ENCODE measurements around the gene MSTN. TPM values are rescaled to one million over a fixed set of nuclear protein-coding genes. Genes with fewer than 3 reads are reported as not detected.

Gene MSTN
- total RNA-seq (2021) (not detected in 3 replicates), Bru-seq, nascent RNA (percentile 6 among the genes with signal in this experiment)
- long read RNA-seq, experiment 1 = 0 reads
- long read RNA-seq, experiment 2 = 0 reads
- long read RNA-seq, experiment 3 = 0 reads

GRCh38 chr2:190062601-190063000 lies at the start of gene MSTN:
Gene MSTN (minus strand): TSS chr2:190062729. CDS start chr2:190062596, 133 bp downstream.
- Mint-ChIP-seq H3K4me1 (no peaks in the 10 kb centered on the region), H3K27ac (no peak within 1 kb of the TSS), H3K27me3 (ENCODE audit: low read depth) (no peaks in the 10 kb centered on the region), H3K9me3 (no peaks in the 10 kb centered on the region), H3K4me3 (no peak within 1 kb of the TSS), H3K36me3 (no peaks in the 10 kb centered on the region)
- DNase-seq (ENCODE audit: low spot score) (no peak), ATAC-seq (no peak)
- ChIA-PET POLR2A (no interaction called here), CTCF (no interaction called here)
- TF ChIP-seq FOXJ3 (CRISPR knock-in tag; IDR thresholded peaks at IDR 0.05; ENCODE audit: borderline replicate concordance) (no peak), IRF2 (CRISPR knock-in tag; IDR thresholded peaks at IDR 0.05; ENCODE audit: borderline replicate concordance, low read depth) (no peak), ATF6 (CRISPR knock-in tag; IDR thresholded peaks at IDR 0.05) (no peak), NFYB (CRISPR knock-in tag; conservative IDR thresholded peaks at IDR 0.05; ENCODE audit: low read depth) (no peak), MAX (CRISPR knock-in tag; IDR thresholded peaks at IDR 0.05) (no peak), ZNF423 (CRISPR knock-in tag; IDR thresholded peaks at IDR 0.05) (no peak), SMAD3 (CRISPR knock-in tag; IDR thresholded peaks at IDR 0.05; ENCODE audit: borderline replicate concordance) (no peak), RELA (CRISPR knock-in tag; IDR thresholded peaks at IDR 0.05; ENCODE audit: borderline replicate concordance) (no peak), ATF2 (CRISPR knock-in tag; IDR thresholded peaks at IDR 0.05; ENCODE audit: borderline replicate concordance, low read depth) (no peak), STAT6 (CRISPR knock-in tag; conservative IDR thresholded peaks at IDR 0.05; ENCODE audit: low read depth) (no peak), E2F5 (CRISPR knock-in tag; IDR thresholded peaks at IDR 0.05) (no peak), CDX4 (CRISPR knock-in tag; IDR thresholded peaks at IDR 0.05; ENCODE audit: borderline replicate concordance) (no peak), CTCF (IDR thresholded peaks at IDR 0.05) (no peak), TEAD4 (CRISPR knock-in tag; IDR thresholded peaks at IDR 0.05) (no peak), SP1 (CRISPR knock-in tag; conservative IDR thresholded peaks at IDR 0.05) (no peak), JAZF1 (CRISPR knock-in tag; IDR thresholded peaks at IDR 0.05) (no peak), FOXP4 (CRISPR knock-in tag; IDR thresholded peaks at IDR 0.05) (no peak)

All from WTC11 (cell line).